ENCODE data around the gene OSBP.
A peak's percentile ranks its signal among the peaks of the same experiment; 100 is the strongest.

Gene OSBP, protein sequence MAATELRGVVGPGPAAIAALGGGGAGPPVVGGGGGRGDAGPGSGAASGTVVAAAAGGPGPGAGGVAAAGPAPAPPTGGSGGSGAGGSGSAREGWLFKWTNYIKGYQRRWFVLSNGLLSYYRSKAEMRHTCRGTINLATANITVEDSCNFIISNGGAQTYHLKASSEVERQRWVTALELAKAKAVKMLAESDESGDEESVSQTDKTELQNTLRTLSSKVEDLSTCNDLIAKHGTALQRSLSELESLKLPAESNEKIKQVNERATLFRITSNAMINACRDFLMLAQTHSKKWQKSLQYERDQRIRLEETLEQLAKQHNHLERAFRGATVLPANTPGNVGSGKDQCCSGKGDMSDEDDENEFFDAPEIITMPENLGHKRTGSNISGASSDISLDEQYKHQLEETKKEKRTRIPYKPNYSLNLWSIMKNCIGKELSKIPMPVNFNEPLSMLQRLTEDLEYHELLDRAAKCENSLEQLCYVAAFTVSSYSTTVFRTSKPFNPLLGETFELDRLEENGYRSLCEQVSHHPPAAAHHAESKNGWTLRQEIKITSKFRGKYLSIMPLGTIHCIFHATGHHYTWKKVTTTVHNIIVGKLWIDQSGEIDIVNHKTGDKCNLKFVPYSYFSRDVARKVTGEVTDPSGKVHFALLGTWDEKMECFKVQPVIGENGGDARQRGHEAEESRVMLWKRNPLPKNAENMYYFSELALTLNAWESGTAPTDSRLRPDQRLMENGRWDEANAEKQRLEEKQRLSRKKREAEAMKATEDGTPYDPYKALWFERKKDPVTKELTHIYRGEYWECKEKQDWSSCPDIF

DNA sequence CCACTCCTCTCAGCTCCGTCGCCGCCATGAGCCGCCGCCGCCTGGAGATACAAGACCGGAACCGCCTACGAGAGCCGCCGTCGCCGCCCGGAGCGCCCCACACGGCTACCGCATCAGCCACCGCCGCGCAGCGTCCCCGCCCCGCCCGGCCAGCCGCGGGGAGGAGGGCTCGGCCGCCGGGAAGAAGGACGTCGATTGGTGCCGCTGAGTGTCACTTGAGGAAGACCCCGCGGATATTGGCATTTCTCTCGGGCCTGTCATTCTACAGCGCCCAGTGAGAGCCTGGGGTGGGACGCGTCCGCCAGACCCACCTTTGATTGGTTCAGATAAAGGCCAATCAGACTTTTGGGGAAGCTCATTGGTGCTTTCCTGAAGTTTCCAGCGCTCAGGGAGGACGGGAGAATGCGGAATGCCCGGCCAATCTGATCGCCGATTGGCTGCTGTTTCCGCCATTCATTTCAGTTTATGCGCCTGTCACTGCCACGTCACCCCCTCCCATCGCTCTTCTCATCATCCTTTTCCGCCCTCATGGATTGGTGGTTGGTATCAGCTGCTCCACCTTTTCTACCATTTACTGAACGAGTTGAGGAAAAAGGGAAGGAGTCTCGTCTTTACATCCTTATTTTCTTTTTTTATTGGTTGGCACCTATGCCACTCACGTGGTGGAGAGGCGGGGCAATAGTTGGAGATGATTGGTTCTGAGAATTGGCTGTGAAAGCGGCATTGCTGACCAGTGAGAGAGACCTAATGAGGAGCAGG is at the start of gene OSBP:
Gene OSBP (minus strand): TSS at position 138 of the 759 bp plus-strand sequence. CDS start 110 bp downstream, at position 28.
- peak; percentile 100 for DNase-seq (ENCODE audit: low read depth)

DNA sequence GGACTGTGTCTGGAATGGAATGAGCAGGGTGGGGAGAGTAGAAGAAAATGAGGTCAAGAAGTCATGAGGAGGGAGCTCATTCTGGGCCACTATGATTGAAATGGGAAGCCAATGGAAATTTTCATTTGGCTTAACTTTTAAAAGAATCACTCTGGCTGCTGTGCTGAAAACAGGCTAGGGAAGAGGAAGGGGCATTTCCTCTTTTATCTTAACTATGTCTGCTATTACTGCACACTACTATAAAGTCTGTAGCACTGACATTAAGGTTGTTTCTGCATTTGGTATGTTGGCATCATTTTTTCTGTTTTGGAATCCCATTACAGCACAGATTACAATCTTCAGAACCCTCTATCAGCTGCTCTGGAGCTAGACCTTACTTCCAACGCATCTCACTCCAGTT is 45.0 kb upstream of the OSBP start:
- DNase-seq (ENCODE audit: low read depth), result no peak

DNA sequence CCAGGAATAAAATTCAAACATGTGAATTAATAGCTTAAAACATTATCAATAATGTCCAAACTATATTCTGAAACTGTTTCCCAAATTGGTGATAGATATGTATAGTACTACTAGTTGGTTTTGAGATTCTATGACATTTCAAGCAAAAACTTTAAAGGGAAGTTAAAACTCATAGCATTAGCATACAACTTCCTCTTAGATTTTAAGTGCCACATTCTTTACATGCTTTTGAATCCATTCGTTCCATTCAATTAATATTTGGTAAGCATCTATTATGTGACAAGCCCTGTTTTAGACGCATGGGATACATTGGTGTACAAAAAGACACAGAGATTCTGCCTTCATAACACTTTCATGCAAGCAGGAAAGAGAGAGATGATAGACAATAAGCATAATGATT is 44.4 kb upstream of the OSBP start:
- no peak for DNase-seq (ENCODE audit: low read depth)

DNA sequence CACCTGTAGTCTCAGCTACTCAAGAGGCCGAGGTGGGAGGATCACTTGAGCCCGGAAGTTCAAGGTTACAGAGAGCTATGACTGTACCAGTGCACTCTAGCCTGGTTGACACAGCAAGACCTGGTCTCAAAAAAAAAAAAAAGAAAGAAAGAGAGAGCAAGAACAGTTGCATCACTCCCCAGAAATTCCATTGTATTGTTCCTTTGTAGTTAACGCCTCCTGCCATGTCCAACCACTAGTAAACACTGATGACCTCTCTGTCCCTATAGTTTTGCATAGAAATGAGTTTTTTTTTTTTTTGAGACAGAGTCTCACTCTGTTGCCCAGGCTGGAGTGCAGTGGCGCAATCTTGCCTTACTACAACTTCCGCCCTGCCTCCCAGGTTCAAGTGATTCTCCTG is 42.5 kb upstream of the OSBP start:
- no peak for DNase-seq (ENCODE audit: low read depth)

DNA sequence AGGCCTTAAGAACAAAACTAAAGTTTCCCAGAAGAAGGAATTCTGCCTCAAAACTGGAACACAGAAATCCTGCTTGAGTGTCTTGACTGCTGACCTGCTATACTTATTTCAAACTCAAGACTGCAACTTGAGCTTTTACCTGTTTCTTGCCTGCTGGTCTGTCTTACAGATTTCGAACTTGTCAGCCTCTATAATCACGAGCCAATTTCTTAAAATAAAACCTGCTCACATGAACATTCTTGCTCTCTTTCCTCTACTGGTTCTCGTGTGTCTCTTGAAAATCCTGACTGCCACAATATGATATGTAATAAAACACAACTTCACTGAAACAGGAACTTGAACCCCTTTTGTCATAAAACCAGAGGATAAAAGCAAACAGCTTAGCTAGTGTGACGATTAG is 39.3 kb upstream of the OSBP start:
- DNase-seq (ENCODE audit: low read depth), result no peak

DNA sequence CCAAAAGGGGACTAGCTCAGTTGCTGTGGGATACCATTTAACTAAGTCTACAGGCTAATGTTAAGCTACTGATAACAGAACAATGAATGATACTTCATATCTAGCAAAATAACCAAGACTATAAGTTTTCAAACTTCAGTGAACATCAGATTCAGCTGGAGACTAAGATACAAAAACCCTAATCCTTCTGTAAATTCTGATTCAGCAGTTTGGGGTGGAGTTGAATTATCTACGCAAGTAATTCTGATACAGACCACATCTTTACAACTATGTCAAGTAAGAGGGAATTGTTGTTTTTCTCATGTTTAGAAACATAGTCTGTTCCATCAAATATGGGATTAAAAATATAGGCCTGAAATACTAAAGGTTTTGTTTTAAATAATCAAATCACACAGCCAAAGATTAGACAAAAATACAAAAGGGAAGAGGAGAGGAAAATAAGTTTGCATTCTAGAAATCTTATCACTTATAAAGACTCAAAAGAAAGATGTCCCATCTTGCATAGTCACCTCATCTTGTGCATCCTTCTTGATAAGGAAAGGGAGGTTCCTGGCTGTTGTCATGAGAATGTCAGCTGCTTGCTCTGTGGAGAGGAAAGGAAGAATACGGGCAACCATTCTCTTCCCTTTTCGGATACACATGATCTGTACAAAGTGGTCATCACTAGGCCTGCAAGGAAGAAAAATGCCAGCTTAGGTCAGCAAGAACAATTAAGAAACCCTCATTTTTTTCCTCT is 31.8 kb upstream of the OSBP start:
- DNase-seq (ENCODE audit: low read depth), result no peak

DNA sequence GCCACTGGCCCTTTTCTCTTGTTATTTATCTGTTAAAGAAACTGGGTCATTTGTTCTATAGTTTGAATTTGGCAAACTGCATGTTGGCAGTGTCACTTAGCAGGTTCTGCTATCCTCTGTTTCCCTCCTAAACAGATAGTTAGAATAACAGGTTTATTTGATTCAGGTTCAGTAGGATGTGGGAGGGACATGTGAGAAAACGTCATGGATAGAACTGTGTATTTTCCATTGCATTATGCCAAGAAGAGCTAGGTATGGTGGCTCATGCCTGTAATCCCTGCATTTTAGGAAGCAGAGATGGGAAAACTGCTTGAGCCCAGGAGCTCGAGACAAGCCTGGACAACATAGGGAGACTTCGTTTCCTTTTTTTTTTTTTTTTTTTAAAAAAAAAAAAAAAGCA is 29.0 kb upstream of the OSBP start:
- DNase-seq (ENCODE audit: low read depth), result no peak

DNA sequence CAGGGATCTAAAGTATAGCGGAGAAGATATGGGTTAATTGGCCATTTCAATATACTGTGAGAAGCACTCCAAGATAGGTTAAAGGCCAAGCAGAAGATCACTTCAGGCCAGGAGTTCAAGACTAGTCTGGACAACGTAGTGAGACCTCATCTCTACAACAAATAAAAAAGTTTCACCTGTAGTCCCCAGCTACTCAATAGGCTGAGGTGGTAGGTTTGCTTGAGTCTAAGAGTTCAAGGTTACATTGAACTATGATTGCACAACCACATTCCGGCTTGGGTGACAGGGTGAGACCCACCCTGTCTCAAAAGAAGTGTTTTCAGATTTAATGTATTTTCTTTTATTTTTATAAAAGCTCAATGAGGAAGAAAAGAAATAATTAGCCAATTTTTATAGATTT is 27.8 kb upstream of the OSBP start:
- no peak for DNase-seq (ENCODE audit: low read depth)

DNA sequence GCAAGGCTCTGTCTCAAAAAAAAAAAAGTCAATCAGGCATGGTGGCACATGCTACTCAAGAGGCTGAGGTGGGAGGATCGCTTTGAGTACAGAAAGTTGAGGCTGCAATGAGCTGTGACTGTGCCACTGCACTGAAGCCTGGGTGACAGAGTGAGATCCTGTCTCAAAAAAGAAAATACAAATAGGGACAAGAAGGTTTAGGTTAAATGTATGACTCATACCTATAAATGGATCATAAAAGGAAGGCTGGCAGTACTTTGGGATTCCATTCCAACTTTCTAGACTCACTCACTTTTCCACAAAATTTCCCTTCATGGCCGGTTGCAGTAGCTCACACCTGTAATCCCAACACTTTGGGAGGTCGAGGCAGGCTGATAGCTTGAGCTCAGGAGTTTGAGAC is 25.6 kb upstream of the OSBP start:
- peak; percentile 20 for DNase-seq (ENCODE audit: low read depth)

DNA sequence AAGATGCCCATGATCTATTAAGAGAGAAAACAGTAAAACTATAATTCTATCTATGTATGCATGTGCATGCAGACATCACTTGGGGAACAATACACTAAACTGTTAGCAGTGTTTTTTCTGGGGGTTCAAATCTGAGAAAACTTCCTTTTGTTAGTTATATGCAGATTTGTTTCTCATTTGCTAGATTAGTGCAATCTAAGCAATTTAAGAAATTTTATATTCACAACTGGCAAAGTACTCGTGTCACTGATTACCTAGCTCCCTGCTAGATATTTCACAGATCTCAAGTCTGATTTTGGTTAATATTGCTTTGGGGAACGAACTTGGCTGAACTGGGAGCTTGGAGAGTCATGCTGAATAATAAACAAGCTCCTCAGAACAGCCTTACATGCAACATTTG is 14.9 kb upstream of the OSBP start:
- no peak for DNase-seq (ENCODE audit: low read depth)

DNA sequence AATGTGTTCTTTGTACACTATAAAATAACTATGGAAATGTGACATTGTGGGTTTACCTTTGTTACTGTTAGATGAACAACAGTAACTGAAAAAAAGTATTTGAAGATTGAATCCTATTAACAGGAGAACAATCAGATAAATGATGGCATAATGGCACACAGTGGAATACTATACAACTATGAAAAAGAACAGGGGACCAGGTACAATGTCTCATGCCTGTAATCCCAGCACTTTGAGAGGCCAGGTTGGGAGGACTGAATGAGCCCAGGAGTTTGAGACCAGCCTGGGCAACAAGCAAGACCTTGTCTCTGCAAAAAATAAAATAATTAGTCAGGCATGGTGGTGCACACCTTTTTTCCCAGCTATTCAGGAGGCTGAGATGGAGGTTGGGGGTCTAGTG is 14.4 kb upstream of the OSBP start:
- DNase-seq (ENCODE audit: low read depth), result no peak

DNA sequence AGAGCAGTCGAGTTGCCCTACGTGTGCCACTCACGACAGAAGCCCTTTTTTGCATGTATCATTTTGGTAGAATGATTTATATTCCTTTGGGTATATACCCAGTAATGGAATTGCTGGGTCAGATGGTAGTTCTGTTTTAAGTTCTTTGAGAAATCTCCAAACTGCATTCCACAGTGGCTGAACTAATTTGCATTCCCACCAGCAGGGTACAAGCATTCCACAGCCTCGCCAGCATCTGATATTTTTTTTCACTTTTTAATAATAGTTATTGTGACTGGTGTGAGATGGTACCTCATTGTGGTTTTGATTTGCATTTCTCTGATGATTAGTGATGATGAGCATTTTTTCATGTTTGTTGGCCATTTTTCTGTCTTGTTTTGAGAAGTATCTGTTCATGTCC is 11.4 kb upstream of the OSBP start:
- DNase-seq (ENCODE audit: low read depth), result peak; percentile 10

DNA sequence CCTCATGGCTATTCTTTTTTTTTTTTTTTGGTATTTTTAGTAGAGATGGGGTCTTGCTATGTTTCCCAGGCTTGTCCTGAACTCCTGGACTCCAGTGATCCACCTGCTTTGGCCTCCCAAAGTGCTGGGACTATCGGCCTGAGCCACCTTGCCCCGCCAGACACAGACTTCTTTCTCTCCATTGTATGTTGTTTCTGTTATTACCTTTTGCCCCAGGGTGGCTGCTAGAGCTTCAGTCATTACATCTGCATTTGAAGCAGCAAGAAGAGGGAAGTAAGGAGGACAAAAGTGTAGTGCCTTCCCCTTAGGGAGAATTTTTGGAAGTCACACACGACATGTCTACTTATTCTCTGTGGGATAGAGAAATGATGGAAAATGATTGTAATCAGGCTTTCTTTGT is 10.1 kb upstream of the OSBP start:
- no peak for DNase-seq (ENCODE audit: low read depth)

DNA sequence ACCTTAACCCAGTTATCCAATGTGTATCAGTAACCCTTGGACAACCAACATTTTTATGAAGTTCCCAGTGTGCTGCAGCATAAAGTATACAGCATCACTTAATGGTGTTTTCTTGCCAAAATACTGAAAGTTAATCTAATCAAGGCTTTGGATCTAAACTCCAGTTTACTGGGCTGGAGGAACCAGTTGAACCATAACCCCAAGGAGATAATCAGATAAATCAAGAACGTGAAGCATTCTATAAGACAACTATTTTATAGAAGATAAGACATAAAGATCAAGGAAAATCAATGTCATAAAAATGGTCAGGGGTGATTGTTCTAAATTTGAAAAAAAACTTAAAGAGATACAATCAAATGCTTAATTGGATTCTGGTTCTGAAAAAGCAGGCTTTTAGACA is 2.3 kb upstream of the OSBP start:
- no peak for DNase-seq (ENCODE audit: low read depth)

DNA sequence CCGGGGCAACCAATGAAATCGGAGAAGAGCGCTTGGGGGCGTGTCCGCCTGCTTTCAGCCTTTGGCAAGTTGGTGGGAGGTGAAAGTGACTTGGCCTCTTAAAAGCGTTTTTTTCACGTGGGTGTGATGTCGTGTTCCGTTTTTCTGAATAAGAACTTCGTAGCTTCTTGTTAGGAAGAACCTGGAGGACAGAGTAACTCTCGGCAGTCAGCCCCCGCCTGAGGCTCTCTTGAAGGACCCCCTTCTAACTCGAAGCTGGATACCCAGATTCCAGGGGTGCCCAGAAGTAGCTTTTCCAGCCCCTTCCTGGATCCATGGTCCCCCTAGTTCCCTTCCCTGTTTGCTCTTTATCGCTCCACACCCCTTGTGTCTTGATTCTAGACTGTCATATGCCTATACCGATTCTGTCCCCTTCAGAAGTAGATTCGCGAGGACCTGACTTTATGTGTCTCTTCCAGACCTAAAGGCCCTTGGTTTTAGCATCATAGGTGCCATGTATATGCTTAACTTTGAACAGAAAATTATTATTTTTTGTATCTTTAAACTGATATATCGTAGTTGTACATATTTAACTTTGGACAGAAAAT is 915 bp upstream of the OSBP start:
- no peak for DNase-seq (ENCODE audit: low read depth)

DNA sequence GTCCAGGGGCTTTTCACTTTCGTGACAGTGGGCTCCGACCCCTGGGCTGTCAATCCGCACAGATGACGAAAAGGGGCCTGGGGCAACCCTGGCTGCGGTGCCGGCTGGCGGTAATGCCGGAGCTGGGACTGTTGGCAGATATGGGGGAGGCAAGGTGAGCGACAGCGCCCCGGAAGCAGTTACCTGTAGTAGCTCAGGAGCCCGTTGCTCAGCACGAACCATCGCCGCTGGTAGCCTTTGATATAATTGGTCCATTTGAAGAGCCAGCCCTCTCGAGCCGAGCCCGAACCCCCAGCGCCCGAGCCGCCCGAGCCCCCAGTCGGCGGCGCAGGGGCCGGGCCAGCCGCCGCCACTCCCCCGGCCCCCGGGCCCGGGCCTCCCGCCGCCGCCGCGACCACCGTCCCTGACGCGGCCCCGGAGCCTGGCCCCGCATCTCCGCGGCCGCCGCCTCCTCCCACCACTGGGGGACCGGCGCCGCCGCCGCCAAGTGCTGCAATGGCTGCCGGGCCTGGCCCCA is 396 bp downstream of the OSBP start:
- peak; percentile 29 for DNase-seq (ENCODE audit: low read depth)

DNA sequence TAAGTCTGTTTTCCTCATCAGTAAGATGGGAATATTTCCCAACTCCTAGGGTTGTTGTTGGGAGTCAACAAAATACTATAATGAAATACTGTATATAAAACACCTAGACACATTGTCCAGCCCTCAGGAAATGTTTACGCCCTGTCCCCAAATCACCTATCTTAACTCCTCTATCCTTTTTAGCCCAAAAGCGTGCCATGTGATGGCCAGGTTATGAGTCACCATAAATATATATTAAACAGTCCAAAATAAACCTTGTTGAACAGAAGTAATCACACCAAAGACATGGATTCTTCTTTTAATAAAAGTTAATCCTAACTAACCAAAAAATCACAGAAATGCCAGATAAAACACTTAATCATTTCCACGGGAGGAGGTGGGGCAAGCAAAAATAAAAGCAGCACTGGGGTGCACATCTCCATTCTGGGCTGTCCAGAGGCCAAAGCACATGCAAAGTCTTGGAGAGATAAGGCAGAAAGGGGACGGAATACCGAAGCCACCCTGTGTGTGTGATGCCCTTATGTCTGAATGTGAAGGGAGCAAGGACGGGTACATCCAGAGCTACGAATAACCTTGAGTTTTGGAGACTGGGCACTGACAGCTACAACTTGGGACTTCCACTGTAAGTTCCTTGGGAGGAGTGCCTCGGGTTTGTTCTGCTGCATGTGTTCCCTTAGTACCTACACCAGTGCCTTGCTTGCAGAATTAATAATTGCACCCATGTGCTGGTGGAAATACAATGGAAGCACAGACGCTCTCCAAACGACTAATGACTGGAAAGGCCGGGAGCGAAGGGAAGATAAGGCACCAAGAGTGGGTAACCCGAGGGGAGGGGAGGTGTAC is 1.1 kb downstream of the OSBP start:
- DNase-seq (ENCODE audit: low read depth), result peak; percentile 27

DNA sequence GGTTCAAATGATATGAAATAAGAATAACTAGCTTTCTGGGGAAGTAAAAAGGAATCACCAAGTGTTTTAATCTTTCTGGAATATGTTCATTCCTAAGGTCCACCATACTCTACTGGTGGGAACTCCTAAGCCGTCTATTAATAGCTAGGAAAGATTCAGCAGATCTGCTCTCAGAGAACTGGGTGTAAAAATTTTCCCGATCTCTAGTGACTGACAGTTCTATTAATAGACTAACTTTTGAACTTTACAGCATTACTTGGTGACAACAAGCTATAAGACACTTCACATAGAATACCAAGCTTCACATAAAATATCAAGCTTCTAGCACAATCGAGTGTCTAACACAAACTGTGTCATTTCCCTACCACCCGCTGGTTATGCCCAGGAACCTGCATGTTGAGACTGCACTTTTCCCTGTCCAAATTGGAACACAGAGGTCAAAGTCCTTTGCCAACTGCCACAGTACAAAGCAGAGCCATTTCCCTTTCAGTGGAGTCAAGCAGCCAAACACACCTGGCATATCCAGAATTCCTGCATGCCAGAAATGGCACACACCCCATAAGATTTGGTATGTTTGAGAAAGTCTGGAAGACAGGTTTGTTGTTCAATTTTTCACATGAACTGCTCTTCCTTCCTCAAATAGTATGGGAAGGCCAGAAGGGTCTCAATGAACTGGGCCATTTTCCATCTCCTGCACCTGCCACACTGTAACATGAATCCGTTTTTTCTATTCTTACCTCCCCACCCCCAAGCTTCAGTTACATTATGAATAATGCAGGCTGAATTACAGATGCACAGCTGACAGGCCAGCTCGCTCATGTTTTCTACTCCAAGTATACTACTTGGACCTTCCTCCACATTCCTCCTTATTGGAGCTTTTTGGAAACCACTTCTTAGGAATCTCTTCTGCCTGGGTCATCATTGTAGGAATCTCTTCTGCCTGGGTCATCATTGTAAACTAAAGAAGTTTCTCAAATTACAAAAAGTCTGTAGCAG is 3.7 kb downstream of the OSBP start:
- DNase-seq (ENCODE audit: low read depth), result no peak

DNA sequence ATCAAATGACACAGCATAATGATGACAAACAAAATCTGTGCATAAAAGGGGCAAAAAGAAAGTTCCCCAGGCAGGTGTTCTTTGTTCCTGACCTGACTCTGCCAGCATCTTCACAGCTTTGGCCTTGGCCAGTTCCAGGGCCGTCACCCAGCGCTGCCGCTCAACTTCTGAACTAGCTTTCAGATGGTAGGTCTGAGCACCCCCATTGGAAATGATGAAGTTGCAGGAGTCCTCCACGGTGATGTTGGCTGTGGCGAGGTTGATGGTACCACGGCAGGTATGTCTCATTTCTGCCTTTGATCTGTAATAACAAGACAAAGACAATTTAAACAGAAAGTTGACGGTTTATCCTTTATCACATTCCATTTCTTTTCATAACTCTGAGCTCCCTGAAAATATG is 5.3 kb downstream of the OSBP start:
- no peak for DNase-seq (ENCODE audit: low read depth)
